Neuron (in vitro differentiated cells): ENCODE data around the gene RIPK3.
A peak's percentile ranks its signal among the peaks of the same experiment; 100 is the strongest.
"Not testable (repeated sequence)": the region's sequence is repeated elsewhere in the genome, so short reads cannot be mapped to it uniquely, and the experiment has no call there.

Experiments
- H2AFZ ChIP-seq: one replicate; pipeline ENCODE4 v1.6.1; 2013; ENCODE audit warnings: low read depth, mild to moderate bottlenecking, inconsistent platforms, low read length, moderate library complexity
- H3K27me3 ChIP-seq: one replicate; pipeline ENCODE4 v1.6.1; 2013; ENCODE audit warnings: low read length; ENCODE audit not compliant: insufficient read depth
- H3K36me3 ChIP-seq: one replicate; pipeline ENCODE4 v1.6.1; 2013; ENCODE audit warnings: low read length; ENCODE audit not compliant: insufficient read depth
- H3K4me1 ChIP-seq: one replicate; pipeline ENCODE4 v1.6.1; 2013; ENCODE audit warnings: low read length; ENCODE audit not compliant: insufficient read depth
- H3K4me3 ChIP-seq: 2 replicates; pipeline ENCODE4 v1.5.1; 2013; ENCODE audit warnings: mild to moderate bottlenecking, low read length, moderate library complexity
- H3K9me3 ChIP-seq: one replicate; pipeline ENCODE4 v1.6.1; 2013; ENCODE audit warnings: low read length

Gene RIPK3

DNA sequence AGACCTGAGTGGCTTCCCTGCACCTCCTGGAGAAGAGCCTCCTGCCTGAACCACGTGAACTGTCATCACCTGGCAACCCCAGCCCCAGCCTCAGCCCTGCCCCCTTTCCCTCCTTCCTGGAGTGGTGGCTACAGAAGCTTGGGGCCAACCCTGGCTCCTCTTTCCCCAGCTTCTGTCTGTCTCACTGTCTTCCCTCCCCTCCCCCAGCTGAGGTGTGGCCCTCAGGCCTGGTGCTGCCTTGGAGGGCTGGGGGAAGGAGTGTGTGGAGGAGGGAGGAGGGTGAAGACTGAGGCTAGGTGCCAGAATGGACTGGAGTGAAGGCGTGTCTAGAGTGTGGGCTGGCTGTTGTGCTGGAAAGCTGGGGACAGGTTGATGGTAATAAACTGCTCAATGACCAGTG, 37.9 kb upstream of the RIPK3 start:
- Histone ChIP-seq H3K27me3 (peaks cover 4% of the 10 kb centered on the region), H3K9me3 (no peaks in the 10 kb centered on the region), H3K4me3 (no peak overlapping the region), H3K4me1 (no peaks in the 10 kb centered on the region), H3K36me3 (peaks cover 21% of the 10 kb centered on the region), H2AFZ (no peak overlapping the region)

- Histone ChIP-seq H3K36me3 (peaks cover 26% of the 10 kb centered on the region), H3K4me1 (no peaks in the 10 kb centered on the region)
Observed at GRCh38 chr14:24377126-24377525, 37.3 kb upstream of the RIPK3 start.

DNA sequence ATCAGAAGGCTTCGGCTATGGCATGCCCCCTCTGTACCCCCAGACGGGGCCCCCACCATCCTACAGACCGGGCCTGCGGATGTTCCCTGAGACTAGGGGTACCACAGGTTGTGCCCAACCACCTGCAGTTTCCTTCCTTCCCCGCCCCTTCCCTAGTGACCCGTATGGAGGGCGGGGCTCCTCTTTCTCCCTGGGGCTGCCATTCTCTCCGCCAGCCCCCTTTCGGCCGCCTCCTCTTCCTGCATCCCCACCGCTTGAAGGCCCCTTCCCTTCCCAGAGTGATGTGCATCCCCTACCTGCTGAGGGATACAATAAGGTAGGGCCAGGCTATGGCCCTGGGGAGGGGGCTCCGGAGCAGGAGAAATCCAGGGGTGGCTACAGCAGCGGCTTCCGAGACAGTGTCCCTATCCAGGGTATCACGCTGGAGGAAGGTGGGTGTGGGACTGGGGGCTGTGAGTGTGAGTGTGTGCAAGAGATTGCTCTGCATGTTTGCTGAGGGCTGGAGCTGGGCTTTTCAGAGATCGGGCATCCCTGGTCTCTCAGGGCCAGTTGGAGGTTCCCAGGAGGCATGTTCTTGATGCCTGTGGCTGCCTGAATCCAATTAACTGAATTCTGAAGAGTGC, 36.8 kb upstream of the RIPK3 start:
- H3K27me3 ChIP-seq: peaks cover 3% of the 10 kb centered on the region
- no peaks in the 10 kb centered on the region for H3K4me1 ChIP-seq
- H3K9me3 ChIP-seq: no peaks in the 10 kb centered on the region
- peaks cover 28% of the 10 kb centered on the region for H3K36me3 ChIP-seq
- H3K4me3 ChIP-seq: no peak overlapping the region
- no peak overlapping the region for H2AFZ ChIP-seq

More at GRCh38 chr14:24377126-24377525, 37.3 kb upstream of the RIPK3 start:
- Histone ChIP-seq H3K27me3 (peaks cover 4% of the 10 kb centered on the region), H2AFZ (no peak overlapping the region), H3K4me3 (no peak overlapping the region), H3K9me3 (no peaks in the 10 kb centered on the region)

DNA sequence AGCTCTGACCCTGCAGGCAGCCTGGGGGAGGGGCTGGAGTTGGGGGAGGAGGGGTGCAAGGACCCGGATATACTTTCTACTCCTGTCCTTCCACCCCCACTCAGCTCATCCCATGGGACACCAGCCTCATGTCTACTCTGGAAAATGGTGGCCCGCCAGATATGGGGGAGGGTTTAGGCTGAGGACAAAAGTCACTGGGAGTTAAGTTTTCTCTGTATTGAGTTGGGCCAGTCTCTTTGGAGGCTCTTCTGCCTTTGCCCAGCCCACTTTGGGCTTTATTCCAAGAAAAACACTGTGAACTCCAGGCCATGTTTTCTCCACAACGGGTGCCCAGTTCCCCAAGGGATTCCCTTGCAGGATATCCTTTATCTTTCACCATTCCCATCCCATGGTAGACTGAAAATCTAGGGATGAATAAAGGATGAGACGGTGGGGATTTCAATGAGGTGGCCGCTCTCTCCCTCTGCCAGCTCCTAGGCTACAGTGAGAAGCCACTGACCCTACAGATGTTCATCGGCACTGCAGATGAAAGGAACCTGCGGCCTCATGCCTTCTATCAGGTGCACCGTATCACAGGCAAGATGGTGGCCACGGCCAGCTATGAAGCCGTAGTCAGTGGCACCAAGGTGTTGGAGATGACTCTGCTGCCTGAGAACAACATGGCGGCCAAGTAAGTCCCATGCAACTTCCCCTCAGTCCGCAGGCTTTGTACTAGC, 33.1 kb upstream of the RIPK3 start:
- peaks cover 8% of the 10 kb centered on the region for H3K4me1 ChIP-seq
- no peaks in the 10 kb centered on the region for H3K9me3 ChIP-seq
- H3K4me3 ChIP-seq: no peak overlapping the region
- no peak overlapping the region for H2AFZ ChIP-seq
- peaks cover 30% of the 10 kb centered on the region for H3K36me3 ChIP-seq
- no peaks in the 10 kb centered on the region for H3K27me3 ChIP-seq

- not testable (repeated sequence) for H3K4me1 ChIP-seq, H3K9me3 ChIP-seq, H3K4me3 ChIP-seq, H2AFZ ChIP-seq, H3K27me3 ChIP-seq
- peaks cover 24% of the 10 kb centered on the region for H3K36me3 ChIP-seq
Observed at GRCh38 chr14:24371605-24372004, 31.8 kb upstream of the RIPK3 start.

- no peak overlapping the region for H3K4me3 ChIP-seq
Observed at GRCh38 chr14:24370748-24371147, 31.0 kb upstream of the RIPK3 start.

GRCh38 chr14:24369907-24370687, 30.3 kb upstream of the RIPK3 start:
- Histone ChIP-seq H2AFZ (no peak overlapping the region), H3K27me3 (no peaks in the 10 kb centered on the region), H3K9me3 (no peaks in the 10 kb centered on the region), H3K36me3 (peaks cover 20% of the 10 kb centered on the region), H3K4me3 (no peak overlapping the region), H3K4me1 (peaks cover 13% of the 10 kb centered on the region)

More at GRCh38 chr14:24370748-24371147, 31.0 kb upstream of the RIPK3 start:
- H3K36me3 ChIP-seq: peaks cover 20% of the 10 kb centered on the region
- no peaks in the 10 kb centered on the region for H3K27me3 ChIP-seq
- H2AFZ ChIP-seq: no peak overlapping the region
- no peaks in the 10 kb centered on the region for H3K9me3 ChIP-seq
- H3K4me1 ChIP-seq: peaks cover 12% of the 10 kb centered on the region

- Histone ChIP-seq H2AFZ (no peak overlapping the region), H3K9me3 (no peaks in the 10 kb centered on the region), H3K27me3 (no peaks in the 10 kb centered on the region), H3K36me3 (peaks cover 20% of the 10 kb centered on the region), H3K4me1 (peaks cover 13% of the 10 kb centered on the region), H3K4me3 (no peak overlapping the region)
Observed at GRCh38 chr14:24369463-24369862, 29.7 kb upstream of the RIPK3 start.

- peak overlapping the region; percentile 85 for H2AFZ ChIP-seq
- no peaks in the 10 kb centered on the region for H3K27me3 ChIP-seq
- H3K9me3 ChIP-seq: no peaks in the 10 kb centered on the region
- peaks cover 19% of the 10 kb centered on the region for H3K36me3 ChIP-seq
- peak overlapping the region; percentile 83 for H3K4me3 ChIP-seq
- H3K4me1 ChIP-seq: peaks cover 13% of the 10 kb centered on the region
Observed at GRCh38 chr14:24368562-24369252, 28.9 kb upstream of the RIPK3 start.

GRCh38 chr14:24368212-24368561, 28.4 kb upstream of the RIPK3 start:
- Histone ChIP-seq H3K4me3 (peak overlapping the region; percentile 83), H3K9me3 (no peaks in the 10 kb centered on the region), H3K36me3 (peaks cover 14% of the 10 kb centered on the region), H3K4me1 (peaks cover 13% of the 10 kb centered on the region), H2AFZ (peak overlapping the region; percentile 85), H3K27me3 (no peaks in the 10 kb centered on the region)

GRCh38 chr14:24367514-24368211, 27.9 kb upstream of the RIPK3 start, which contains the start of gene NFATC4:
TSS of gene NFATC4 (plus strand) at chr14:24368184. CDS start at chr14:24368341, 157 bp downstream.
- H3K9me3 ChIP-seq: no peaks in the 10 kb centered on the region
- H3K4me3 ChIP-seq: peak within 1 kb of the TSS; percentile 83
- H2AFZ ChIP-seq: peak within 1 kb of the TSS; percentile 95
- H3K27me3 ChIP-seq: no peaks in the 10 kb centered on the region
- H3K4me1 ChIP-seq: peaks cover 13% of the 10 kb centered on the region
- H3K36me3 ChIP-seq: peaks cover 9% of the 10 kb centered on the region

DNA sequence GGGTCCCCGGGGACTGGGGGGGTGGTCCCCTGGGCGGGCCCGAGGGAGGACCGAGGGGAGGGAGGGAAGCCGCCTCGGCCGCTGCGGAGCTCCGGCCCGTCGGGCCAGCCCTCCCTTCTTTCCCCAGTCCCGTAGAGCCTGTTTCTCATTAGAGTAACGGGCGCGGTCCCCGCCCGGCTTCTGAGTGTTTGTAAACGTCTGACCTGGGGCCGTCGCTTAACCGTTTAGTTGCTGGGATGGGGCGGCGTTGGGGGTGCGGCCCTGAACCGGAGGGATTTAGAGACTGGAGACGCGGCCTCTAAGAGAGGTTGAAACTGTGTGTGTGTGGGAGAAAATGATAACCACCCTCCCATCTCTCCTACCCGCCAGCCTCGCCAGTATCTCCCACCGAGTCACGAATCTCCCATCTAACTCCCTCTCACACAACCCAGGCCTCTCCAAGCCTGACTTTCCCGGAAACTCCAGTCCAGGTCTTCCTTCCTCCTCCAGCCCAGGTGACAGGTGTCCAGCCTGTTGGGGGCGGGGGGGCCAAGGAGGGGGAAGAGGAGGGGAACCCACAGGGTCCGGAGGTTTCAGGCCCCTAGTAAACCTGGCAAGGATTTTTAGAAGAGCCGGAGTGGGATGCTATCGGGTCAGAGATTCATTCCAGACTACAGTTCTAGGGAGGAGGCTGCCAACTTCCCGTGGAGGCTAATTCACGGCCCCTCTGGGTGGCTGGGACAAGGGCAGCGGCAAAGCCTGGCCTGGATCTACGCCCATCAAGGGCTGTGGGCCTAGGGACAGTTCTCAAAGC, 27.1 kb upstream of the RIPK3 start:
- Histone ChIP-seq H2AFZ (peak overlapping the region; percentile 95), H3K9me3 (no peaks in the 10 kb centered on the region), H3K36me3 (peaks cover 3% of the 10 kb centered on the region), H3K4me3 (peak overlapping the region; percentile 83), H3K4me1 (peaks cover 13% of the 10 kb centered on the region), H3K27me3 (peaks cover 4% of the 10 kb centered on the region)
